DMS153 treated with DMSO at 0.1 percent for 48 hours (cell line): Measurements from ENCODE around the gene HIGD2B.
"Not testable (repeated sequence)": the region's sequence is repeated elsewhere in the genome, so short reads cannot be mapped to it uniquely, and the experiment has no call there.

Experiments
- DNase-seq: peaks from one replicate; lab custom pipeline; 2025; ENCODE audit not compliant: unreplicated experiment; lab: John Stamatoyannopoulos, UW

Gene HIGD2B

DNA sequence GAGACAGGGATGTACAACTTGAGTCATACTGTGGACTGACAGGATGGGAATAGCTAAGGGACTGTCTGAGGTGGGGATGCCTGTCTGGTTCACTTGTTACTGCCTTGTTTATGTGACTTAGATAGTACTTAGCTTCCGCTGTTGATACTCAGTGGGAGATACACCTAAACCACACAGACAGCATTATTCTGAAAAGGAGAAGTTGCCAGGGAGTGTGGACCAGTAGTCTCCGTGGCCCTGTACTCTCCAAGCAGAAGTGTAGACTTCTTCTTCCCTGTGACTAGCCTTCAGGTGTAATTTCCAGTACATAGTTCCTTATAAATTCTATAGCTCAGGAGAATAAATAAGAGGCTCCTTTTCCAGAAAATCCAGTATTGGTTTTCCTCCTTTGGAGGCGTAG, 5.1 kb downstream of the HIGD2B start:
- DNase-seq = no peak

- DNase-seq = no peak
These were observed 9.1 kb downstream of the HIGD2B start for GRCh38 chr15:72676838-72677237.

DNA sequence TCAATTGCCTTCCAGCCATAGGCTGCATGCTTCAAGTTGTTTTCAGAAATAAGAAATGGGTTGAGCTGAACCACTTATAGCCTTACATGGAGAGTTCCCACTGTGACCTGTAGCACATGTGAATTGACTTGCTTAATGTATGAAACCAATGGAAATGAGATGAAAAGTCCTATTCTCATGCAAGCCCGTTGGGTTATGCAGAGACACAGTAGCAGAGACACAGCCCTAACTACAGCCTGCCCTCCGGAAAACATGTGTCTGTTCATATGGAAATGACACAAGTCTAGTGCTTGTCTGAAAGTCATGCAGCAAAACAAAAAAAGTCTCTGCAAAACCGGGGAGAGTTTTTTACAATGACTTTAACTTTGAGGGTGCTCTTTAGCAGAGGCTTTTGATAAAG, 14.5 kb downstream of the HIGD2B start:
- no peak for DNase-seq

DNA sequence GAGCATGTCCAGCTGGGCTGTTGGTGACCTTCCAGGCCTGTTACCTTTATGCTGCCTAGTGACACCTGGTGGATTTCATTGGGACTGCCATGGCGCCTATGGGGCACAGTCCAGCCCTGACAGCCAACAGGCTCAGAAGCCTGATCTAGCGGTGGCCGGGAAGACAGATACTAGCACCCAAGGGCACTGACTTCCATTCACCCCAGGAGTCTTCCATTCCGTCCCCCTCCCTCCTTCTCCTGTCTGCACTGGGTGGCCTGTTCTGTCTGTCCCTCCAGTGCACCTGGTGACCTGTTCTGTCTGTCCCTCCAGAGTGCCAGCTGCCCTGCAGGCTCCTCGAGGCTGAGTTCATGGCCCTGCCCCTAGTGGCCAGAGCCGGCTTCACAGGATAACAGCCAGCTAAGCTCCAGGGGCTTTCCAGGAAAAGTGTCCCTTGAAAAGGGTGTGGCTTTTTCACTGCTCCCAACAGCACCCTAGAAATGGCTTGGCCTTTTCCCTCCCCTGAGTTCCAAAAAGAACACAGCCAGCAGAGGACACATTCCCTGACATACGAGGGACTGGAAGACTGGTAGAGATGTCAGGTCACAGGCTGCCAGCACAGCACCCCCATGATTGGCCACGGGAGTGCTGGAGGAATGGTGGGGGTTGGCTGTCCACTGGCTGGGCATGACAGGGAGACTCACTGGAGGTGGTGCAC, 15.2 kb downstream of the HIGD2B start:
- DNase-seq = not testable (repeated sequence)

GRCh38 chr15:72669803-72670202, 16.2 kb downstream of the HIGD2B start:
- not testable (repeated sequence) for DNase-seq

DNA sequence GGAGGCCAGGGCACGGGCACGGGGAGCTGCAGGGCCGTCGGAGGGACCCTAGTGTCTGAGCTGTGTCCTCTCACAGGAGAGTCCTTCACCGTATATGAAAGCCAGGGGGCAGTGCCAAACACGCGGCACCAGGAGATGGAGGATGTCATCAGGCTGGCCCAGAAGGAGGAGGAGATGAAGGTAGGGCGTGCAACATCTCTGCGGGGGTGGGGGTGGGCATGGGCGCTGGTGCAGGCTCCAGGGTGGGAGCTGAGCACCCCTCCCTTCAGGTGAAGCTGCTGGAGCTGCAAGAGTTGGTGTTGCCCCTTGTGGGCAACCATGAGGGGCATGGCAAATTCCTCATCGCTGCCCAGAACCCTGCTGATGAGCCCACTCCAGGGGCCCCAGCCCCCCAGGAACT, 20.3 kb downstream of the HIGD2B start:
- not testable (repeated sequence) for DNase-seq

- not testable (repeated sequence) for DNase-seq
These were observed 22.1 kb downstream of the HIGD2B start for GRCh38 chr15:72663931-72664330.

DNA sequence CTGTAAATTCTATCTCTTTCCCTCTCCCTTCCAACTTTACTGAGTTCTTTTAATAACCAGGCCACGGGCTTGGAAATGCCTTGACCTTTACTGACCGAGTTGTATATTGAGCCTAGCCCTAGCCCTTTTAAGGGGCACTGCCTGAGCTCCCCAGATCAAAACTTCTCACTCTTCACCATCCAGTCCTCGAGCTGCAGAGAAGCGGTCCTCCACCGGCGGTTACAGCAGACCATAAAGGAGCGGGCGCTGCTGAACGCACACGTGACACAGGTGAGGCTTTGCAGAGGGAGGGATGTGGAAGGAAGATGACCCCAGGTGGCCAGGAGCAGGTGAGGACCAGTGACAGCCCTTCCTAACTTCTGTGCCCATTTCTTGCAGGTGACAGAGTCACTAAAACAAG, 24.9 kb downstream of the HIGD2B start:
- not testable (repeated sequence) for DNase-seq

DNA sequence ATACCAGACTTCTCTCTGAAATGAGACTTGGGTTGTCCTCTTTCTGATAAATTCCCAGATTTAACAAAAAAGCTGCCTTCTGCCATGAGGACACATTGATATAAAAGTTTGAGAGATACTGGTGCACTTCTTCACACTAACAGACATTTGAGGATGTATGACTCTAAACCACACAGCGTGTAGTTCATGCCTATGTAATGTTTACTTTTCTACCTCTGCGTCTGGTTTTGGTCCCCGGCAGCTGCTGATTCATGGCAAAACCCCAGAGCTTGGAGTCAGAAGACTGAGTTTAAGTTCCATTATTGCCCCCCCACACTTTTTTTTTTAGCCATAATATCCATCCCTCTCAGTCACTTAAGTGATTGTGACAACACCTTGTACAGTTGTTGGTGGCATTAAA, 30.0 kb downstream of the HIGD2B start:
- DNase-seq = not testable (repeated sequence)

GRCh38 chr15:72654397-72654796, 31.6 kb downstream of the HIGD2B start, which contains the start of gene GOLGA6B:
Gene GOLGA6B, plus strand, starts transcription at chr15:72654697. Its CDS starts 41 bp downstream, at chr15:72654738.
- not testable (repeated sequence) for DNase-seq

DNA sequence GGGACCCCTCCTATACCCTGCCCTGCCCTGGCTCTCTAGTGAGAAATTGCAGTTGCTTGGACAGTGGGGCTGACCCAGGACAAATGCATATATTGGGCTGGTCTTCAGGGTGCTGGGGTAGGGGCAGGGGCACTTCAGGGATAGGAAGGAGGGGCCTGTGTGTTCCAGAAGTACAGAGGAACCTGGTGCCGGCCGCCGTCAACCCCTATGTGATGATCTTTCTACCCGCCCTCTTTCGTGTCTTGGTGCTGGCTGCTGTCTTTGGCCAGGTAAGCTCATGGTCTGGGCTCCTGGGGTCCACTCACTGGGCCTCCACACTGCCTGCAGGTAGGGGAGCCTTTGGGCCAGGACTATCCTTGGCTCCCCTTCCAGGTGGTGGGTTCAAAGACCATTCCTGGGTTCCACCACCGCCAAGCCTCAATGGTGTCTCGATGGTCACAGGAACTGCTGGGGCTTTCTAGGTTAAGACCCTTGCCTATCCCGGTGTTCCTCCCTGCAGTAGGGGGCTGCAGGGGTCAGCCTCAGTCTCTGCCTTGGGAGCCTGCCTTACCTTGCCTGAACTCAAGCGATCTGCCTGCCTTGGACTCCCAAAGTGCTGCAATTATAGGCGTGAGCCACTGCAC, 37.2 kb downstream of the HIGD2B start:
- not testable (repeated sequence) for DNase-seq

- DNase-seq = not testable (repeated sequence)
These were observed 43.7 kb downstream of the HIGD2B start for GRCh38 chr15:72642271-72642670.

DNA sequence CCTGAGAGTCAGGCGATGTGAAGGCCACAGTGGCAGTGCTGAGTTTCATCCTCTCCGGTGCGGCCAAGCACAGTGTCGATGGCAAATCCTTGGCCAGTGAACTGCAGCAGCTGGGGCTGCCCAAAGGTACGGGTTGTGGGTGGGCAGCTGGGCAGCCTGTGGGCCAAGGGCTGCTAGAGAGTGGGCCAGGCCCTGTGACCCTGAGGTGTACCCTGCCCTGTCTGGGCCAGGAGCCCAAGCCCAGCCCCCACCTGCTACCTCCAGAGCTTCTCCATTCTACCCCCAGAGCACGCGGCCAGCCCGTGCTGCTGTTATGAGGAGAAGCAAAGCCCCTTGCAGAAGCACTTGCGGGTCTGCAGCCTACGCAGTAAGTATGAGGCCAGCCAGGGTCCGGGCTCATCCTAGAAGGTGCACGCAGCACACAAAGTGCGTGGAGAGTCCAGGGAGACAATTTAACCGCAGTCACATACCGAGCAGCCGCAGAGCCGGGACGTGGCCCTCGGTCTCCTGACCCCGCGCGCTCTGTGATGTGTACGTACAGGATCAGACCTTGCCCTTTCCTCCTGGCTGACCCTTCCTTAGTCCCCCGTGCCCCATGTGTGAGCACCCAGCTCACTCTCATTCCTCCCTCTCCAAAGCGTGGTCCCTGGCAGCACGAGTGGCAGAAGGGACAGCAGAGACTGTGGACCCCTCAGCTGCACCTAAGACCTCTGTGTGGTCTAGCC, 46.1 kb downstream of the HIGD2B start:
- DNase-seq = not testable (repeated sequence)

DNA sequence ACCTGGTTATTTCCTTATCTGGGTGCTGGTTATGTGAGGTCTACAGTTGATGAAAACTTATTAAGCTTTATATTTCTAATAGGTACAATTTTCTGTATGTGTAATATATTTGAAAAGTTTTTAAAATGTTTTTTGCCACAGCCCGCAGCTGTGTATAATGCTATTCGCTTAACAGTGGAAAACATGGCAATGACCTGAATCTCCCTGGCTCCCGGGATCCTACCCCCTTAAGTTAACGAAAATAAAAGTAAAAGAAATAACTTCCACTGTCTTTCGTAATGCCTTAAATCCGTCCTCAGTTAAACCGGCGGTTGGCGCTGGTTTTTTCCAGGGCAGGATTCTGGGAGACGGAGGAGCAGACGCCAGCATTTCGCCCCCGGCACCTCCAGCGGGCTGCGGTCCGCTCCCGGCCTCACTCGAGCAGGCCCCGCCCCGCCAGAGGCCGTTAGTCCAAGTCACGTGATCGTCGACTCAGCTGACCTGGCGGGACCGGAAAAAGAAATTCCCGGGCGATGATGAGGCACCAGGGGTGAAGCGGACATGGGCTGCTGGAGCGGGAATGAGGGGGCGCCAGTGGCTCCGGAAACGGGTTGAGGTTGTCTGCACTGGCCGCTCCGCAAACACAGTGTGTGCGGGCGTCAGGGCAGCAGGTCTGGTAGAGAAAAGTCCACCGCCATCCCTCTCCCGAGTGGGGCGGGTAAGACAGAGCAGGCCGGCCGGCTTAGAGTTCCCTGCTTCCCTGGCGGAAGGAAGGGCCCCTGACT, 49.3 kb downstream of the HIGD2B start:
- not testable (repeated sequence) for DNase-seq

- not testable (repeated sequence) for DNase-seq
These were observed 56.9 kb downstream of the HIGD2B start for GRCh38 chr15:72629068-72629570.

GRCh38 chr15:72628249-72629067, 57.5 kb downstream of the HIGD2B start:
- DNase-seq = not testable (repeated sequence)

DNA sequence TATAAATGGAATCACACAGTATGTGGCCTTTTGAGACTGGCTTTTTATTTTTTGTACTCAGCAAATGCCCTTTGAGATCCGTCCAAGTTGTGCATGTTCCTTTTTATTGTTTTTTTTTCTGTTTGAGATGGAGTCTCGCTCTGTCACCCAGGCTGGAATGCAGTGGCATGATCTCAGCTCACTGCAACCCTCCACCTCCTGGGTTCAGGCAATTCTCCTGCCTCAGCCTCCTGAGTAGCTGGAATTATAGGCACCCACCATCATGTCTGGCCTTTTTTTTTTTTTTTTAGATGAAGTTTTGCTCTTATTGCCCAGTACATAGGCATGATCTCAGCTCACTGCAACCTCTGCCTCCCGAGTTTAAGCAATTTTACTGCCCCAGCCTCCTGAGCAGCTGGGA, 59.8 kb downstream of the HIGD2B start:
- not testable (repeated sequence) for DNase-seq
